ENCODE measurements around the gene CST8. TPM values are rescaled to one million over a fixed set of nuclear protein-coding genes. Genes with fewer than 3 reads are reported as not detected.

CST8 gene
- total RNA-seq, 1 donor from 2014 or later, result not detected

DNA sequence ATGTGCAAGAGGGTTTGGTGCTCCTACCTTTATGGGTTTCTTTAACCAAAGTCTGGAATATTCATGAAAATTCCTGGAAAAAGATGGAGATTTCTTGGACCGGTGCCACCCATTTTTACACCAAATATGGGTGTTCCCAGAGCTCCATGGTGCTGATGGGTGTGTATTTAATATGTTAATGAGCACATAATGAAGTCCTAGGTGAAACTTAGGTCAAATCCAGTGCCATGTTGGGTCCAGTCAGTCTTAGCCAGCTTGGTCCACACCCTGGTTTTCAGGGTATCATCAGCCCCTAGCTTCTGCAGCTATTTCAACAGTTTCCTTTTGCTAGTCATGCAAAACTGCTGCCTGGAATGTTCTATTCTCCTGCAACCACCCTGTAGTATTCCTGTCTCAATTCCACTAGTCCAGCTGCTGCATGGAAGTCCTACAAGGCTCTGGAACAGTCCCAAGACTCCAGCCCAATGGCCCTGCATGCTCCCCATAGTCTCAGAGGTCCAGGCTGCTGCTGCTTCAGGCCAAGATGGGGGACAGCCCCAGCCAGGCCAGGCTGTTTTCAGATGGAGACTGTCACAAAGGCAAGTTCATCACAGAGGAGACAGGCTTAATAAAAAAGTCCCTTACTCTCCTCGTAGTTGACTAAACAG lies 45.5 kb downstream of the CST8 start:
- Mint-ChIP-seq H3K36me3 (ENCODE audit: unreplicated experiment) (no peaks in the 10 kb centered on the region), H3K4me1 (ENCODE audit: low read depth, unreplicated experiment) (no peaks in the 10 kb centered on the region), H3K4me3 (ENCODE audit: unreplicated experiment) (no peak overlapping the region), H3K9me3 (ENCODE audit: unreplicated experiment) (no peaks in the 10 kb centered on the region), H3K27ac (ENCODE audit: unreplicated experiment) (no peak overlapping the region), H3K27me3 (ENCODE audit: unreplicated experiment) (no peaks in the 10 kb centered on the region)
- TF ChIP-seq, protein P1, sequence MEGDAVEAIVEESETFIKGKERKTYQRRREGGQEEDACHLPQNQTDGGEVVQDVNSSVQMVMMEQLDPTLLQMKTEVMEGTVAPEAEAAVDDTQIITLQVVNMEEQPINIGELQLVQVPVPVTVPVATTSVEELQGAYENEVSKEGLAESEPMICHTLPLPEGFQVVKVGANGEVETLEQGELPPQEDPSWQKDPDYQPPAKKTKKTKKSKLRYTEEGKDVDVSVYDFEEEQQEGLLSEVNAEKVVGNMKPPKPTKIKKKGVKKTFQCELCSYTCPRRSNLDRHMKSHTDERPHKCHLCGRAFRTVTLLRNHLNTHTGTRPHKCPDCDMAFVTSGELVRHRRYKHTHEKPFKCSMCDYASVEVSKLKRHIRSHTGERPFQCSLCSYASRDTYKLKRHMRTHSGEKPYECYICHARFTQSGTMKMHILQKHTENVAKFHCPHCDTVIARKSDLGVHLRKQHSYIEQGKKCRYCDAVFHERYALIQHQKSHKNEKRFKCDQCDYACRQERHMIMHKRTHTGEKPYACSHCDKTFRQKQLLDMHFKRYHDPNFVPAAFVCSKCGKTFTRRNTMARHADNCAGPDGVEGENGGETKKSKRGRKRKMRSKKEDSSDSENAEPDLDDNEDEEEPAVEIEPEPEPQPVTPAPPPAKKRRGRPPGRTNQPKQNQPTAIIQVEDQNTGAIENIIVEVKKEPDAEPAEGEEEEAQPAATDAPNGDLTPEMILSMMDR (IDR thresholded peaks at IDR 0.05; ENCODE audit: partially characterized antibody, unreplicated experiment), result no peak
- no peak for DNase-seq

DNA sequence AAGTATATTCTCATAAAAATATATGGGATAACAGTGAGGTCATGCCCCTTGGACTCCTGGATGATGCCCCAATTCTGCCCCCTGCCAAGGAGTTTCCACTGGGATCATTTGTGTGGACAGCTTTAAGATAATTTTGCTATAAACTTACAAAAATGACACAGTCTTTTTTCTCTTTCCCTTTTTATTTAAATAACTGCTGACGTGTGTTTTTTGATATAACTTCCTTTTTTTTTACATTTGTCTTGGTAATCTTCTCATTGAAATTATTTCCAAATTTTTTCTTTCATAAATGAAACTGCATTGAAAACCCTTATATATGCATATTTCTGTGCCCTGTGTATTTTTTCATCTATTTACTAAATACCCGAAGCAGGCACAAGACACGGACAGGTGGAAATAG lies 46.1 kb downstream of the CST8 start:
- no peak overlapping the region for H3K4me3 Mint-ChIP-seq (ENCODE audit: unreplicated experiment)
- H3K36me3 Mint-ChIP-seq (ENCODE audit: unreplicated experiment), result no peaks in the 10 kb centered on the region
- H3K27ac Mint-ChIP-seq (ENCODE audit: unreplicated experiment), result no peak overlapping the region
- DNase-seq, result no peak
- H3K4me1 Mint-ChIP-seq (ENCODE audit: low read depth, unreplicated experiment), result no peaks in the 10 kb centered on the region
- TF ChIP-seq, protein P1 (IDR thresholded peaks at IDR 0.05; ENCODE audit: partially characterized antibody, unreplicated experiment), result no peak
- H3K27me3 Mint-ChIP-seq (ENCODE audit: unreplicated experiment), result no peaks in the 10 kb centered on the region
- no peaks in the 10 kb centered on the region for H3K9me3 Mint-ChIP-seq (ENCODE audit: unreplicated experiment)

DNA sequence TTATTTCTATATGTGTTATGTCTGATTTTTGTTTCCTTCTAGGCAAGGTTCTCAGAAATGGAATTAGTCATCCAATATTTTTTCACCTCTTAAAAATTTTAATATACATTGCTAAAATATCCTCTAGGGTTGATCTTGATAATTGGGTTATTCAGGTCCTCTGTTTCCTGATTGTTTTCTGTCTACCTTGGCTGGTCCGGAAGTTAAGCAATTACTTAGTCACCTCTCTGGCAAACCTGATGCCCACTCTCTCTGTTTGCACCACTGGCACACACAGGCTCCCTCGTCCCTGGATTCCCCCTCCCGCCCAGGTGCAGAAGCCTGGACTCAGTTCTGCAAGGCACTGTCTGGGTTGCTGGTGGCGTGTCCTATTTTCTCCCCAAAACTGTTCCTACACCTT lies 49.7 kb downstream of the CST8 start:
- Mint-ChIP-seq H3K4me1 (ENCODE audit: low read depth, unreplicated experiment) (no peaks in the 10 kb centered on the region), H3K27me3 (ENCODE audit: unreplicated experiment) (peaks cover 3% of the 10 kb centered on the region), H3K36me3 (ENCODE audit: unreplicated experiment) (no peaks in the 10 kb centered on the region), H3K4me3 (ENCODE audit: unreplicated experiment) (no peak overlapping the region), H3K9me3 (ENCODE audit: unreplicated experiment) (no peaks in the 10 kb centered on the region), H3K27ac (ENCODE audit: unreplicated experiment) (no peak overlapping the region)
- DNase-seq, result no peak
- TF ChIP-seq, protein P1 (IDR thresholded peaks at IDR 0.05; ENCODE audit: partially characterized antibody, unreplicated experiment), result no peak

DNA sequence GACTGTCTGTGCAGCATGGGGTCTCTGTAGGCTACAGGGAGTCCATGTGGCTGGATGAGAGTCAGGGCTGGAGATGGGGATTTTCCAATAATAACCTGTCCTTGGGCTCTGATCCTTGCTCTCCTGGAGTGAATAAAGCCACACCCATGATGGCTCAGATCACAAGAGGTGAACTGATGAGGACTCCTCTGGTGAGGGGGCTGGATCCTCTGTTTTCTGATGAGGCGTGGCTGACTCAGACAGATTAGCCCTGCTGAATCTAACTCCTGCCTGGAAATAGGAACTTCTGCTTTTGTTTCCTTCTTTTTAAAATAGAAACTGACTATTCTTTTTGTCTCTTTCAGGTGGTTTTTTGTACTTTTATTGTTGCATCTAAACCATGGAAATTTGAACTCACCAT lies 50.4 kb downstream of the CST8 start:
- no peak for DNase-seq
- H3K36me3 Mint-ChIP-seq (ENCODE audit: unreplicated experiment), result no peaks in the 10 kb centered on the region
- H3K4me3 Mint-ChIP-seq (ENCODE audit: unreplicated experiment), result no peak overlapping the region
- no peaks in the 10 kb centered on the region for H3K9me3 Mint-ChIP-seq (ENCODE audit: unreplicated experiment)
- H3K4me1 Mint-ChIP-seq (ENCODE audit: low read depth, unreplicated experiment), result no peaks in the 10 kb centered on the region
- TF ChIP-seq, protein P1 (IDR thresholded peaks at IDR 0.05; ENCODE audit: partially characterized antibody, unreplicated experiment), result no peak
- peaks cover 3% of the 10 kb centered on the region for H3K27me3 Mint-ChIP-seq (ENCODE audit: unreplicated experiment)
- no peak overlapping the region for H3K27ac Mint-ChIP-seq (ENCODE audit: unreplicated experiment)

DNA sequence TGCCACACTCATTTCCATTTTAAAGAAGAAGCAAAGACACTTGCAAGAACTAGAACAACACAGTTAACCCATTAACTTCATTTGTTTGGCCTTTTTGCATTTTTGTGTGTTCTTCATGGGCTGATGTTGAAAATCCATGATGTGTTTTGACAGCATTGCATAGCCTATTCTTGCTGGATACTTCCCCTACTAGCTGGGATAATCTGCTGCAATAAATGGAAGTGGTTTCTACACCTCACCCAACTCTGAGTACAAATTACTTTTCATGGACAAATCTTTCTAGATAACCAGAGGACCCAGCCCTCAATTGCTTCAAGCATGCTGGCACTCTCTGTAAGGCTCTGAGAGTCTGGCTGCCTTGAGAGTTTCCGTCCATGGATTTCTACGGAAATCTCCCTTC lies 50.9 kb downstream of the CST8 start:
- Mint-ChIP-seq H3K4me1 (ENCODE audit: low read depth, unreplicated experiment) (no peaks in the 10 kb centered on the region), H3K9me3 (ENCODE audit: unreplicated experiment) (no peaks in the 10 kb centered on the region), H3K27ac (ENCODE audit: unreplicated experiment) (no peak overlapping the region), H3K4me3 (ENCODE audit: unreplicated experiment) (no peak overlapping the region), H3K27me3 (ENCODE audit: unreplicated experiment) (peaks cover 3% of the 10 kb centered on the region), H3K36me3 (ENCODE audit: unreplicated experiment) (no peaks in the 10 kb centered on the region)
- no peak for DNase-seq
- TF ChIP-seq, protein P1 (IDR thresholded peaks at IDR 0.05; ENCODE audit: partially characterized antibody, unreplicated experiment), result no peak
